ENCODE measurements around the gene PEPD.

Gene PEPD

DNA sequence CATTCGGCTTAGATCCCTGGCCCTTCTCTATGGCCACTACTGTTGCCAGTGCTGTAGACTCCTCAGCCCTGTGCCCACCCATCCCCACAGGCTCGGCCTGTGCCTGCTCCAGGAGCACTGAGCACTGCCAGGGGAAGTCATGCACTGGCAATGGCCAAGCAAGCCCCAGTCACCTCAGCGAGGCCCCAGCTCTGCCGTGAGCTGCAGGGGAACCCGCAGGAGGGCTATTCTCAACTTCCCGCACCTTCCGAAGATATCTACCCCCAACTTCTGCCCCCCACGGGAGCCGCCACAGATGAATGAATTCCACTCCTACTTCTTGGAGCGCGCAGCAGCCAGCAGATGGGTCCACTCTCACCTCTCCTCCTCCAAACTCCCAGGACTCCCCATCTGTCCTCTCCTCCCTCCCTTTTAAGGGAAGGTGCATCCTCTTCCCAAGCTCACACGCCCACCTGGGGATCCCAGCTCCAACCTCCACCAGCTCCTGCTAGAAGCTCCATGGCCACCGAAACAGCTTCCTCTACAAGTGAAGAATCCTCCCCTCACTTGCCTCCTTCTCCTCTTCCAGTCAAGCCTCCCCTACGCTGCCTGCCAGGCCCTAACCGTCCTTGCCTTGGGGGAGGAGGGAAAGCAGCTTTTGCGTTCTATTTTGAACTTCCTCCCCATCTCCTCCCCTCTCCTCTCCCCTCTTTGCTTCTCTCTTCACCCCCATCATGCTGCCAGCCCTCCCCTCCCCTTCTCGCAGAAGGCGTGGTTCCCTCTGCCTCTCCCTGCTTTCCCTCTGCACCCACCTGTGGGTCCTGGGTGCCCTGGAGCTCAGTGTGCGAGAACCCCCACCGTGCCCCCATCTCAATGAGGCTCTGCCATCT lies 52.2 kb downstream of the PEPD start:
- no peak overlapping the region for H3K27ac ChIP-seq (ENCODE audit: low read length)
- H3K4me3 ChIP-seq (ENCODE audit: low read length), result no peak overlapping the region
- no peaks in the 10 kb centered on the region for H3K36me3 ChIP-seq (replicated peaks; ENCODE audit: insufficient read depth, low read length)
- TF ChIP-seq EZH2phosphoT487 (IDR thresholded peaks at IDR 0.05; ENCODE audit: low read length), result no peak
- TF ChIP-seq EZH2 (optimal IDR thresholded peaks at IDR 0.05; ENCODE audit: low read depth, low read length), result no peak
- TF ChIP-seq, protein P1, sequence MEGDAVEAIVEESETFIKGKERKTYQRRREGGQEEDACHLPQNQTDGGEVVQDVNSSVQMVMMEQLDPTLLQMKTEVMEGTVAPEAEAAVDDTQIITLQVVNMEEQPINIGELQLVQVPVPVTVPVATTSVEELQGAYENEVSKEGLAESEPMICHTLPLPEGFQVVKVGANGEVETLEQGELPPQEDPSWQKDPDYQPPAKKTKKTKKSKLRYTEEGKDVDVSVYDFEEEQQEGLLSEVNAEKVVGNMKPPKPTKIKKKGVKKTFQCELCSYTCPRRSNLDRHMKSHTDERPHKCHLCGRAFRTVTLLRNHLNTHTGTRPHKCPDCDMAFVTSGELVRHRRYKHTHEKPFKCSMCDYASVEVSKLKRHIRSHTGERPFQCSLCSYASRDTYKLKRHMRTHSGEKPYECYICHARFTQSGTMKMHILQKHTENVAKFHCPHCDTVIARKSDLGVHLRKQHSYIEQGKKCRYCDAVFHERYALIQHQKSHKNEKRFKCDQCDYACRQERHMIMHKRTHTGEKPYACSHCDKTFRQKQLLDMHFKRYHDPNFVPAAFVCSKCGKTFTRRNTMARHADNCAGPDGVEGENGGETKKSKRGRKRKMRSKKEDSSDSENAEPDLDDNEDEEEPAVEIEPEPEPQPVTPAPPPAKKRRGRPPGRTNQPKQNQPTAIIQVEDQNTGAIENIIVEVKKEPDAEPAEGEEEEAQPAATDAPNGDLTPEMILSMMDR (IDR thresholded peaks at IDR 0.05; ENCODE audit: low read length), result no peak
- no peaks in the 10 kb centered on the region for H3K4me1 ChIP-seq (ENCODE audit: low read length)
- H3K9me3 ChIP-seq (replicated peaks; ENCODE audit: insufficient read depth, low read length), result no peaks in the 10 kb centered on the region
- H3K79me2 ChIP-seq (ENCODE audit: low read length), result no peaks in the 10 kb centered on the region
- no peak for DNase-seq
- H3F3A ChIP-seq (ENCODE audit: insufficient read depth, low read length), result no peaks in the 10 kb centered on the region
- no peak overlapping the region for H2AFZ ChIP-seq (ENCODE audit: low read length)
- H3K27me3 ChIP-seq (replicated peaks; ENCODE audit: insufficient read depth, low read length), result no peaks in the 10 kb centered on the region
- no peak overlapping the region for H3K9ac ChIP-seq (ENCODE audit: low read length)
- no peaks in the 10 kb centered on the region for H4K20me1 ChIP-seq (ENCODE audit: insufficient read depth, low read length)
- no peak overlapping the region for H3K4me2 ChIP-seq (ENCODE audit: low read depth, low read length)
- H3K9me2 ChIP-seq (replicated peaks; ENCODE audit: insufficient read depth, low read length), result no peaks in the 10 kb centered on the region

DNA sequence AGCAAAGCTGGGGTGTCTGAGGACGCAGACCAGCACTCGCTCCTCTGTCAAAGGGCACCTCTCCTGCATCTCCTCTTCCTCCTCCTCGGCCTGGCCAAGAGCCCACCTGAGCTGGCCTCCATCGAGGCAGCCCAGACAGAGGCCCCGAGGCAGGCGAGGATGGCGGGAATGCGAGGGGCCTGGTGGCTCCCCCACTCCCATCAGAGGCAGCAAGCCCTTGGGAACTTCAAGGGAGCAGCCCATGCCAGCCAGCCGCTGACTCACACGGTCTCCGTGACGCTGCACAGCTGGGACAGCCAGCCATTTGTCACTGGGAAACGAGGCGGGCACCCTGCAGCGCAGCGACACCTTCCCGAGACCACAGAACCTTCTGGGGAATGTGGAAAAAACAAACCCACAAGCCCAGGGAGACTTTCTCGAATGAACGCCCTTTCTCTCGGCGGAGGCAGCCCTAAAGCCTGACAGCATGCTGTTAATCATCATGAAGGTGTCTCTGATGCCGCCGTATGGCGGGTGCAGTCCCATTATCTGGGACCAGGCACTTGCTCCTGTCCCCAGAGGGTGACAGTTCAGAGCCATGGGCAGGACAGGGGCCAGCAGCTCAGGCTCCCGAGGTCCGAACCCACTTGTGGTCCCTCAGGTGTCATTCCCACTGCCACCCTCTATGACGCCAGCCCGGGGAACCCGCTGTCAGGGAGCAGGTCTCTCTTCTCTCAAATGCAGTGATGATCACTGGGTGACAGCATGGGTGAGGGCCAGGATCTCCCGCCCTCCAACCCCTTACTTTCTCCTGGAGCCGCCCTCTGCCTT lies 53.0 kb downstream of the PEPD start:
- no peak overlapping the region for H2AFZ ChIP-seq (ENCODE audit: low read length)
- H3K79me2 ChIP-seq (ENCODE audit: low read length), result no peaks in the 10 kb centered on the region
- no peak overlapping the region for H3K9ac ChIP-seq (ENCODE audit: low read length)
- no peaks in the 10 kb centered on the region for H3K4me1 ChIP-seq (ENCODE audit: low read length)
- TF ChIP-seq EZH2phosphoT487 (IDR thresholded peaks at IDR 0.05; ENCODE audit: low read length) (no peak), EZH2 (optimal IDR thresholded peaks at IDR 0.05; ENCODE audit: low read depth, low read length) (no peak)
- TF ChIP-seq, protein P1 (IDR thresholded peaks at IDR 0.05; ENCODE audit: low read length), result no peak
- H3K9me2 ChIP-seq (replicated peaks; ENCODE audit: insufficient read depth, low read length), result no peaks in the 10 kb centered on the region
- no peaks in the 10 kb centered on the region for H3K9me3 ChIP-seq (replicated peaks; ENCODE audit: insufficient read depth, low read length)
- no peak overlapping the region for H3K4me2 ChIP-seq (ENCODE audit: low read depth, low read length)
- no peak overlapping the region for H3K4me3 ChIP-seq (ENCODE audit: low read length)
- DNase-seq, result no peak
- H3F3A ChIP-seq (ENCODE audit: insufficient read depth, low read length), result no peaks in the 10 kb centered on the region
- H3K27ac ChIP-seq (ENCODE audit: low read length), result no peak overlapping the region
- H4K20me1 ChIP-seq (ENCODE audit: insufficient read depth, low read length), result no peaks in the 10 kb centered on the region
- H3K27me3 ChIP-seq (replicated peaks; ENCODE audit: insufficient read depth, low read length), result no peaks in the 10 kb centered on the region
- H3K36me3 ChIP-seq (replicated peaks; ENCODE audit: insufficient read depth, low read length), result no peaks in the 10 kb centered on the region

DNA sequence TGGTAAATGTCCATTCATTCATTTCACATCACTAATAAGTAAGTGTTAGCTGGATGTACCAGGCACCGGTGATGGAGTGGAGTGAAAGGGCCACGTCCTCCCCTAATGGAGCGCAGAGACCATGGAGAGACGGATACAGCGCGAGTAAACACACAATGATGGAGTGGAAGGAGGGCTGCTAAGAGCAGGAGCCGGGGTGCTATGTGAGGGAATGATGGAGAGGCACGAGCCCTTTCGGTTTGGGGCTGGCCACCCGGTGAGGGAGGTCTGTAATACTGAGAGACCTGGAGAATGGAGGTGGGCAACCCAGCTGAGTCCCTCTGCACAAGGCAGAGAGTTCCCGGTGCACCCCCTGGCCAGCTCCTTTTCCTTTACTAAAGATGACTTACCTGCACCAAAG lies 53.7 kb downstream of the PEPD start:
- DNase-seq, result no peak

More for the DNA sequence above, 53.7 kb downstream of the PEPD start:
- Histone ChIP-seq H3K27me3 (replicated peaks; ENCODE audit: insufficient read depth, low read length) (no peaks in the 10 kb centered on the region), H3K4me3 (ENCODE audit: low read length) (no peak overlapping the region), H3K27ac (ENCODE audit: low read length) (no peak overlapping the region), H3K36me3 (replicated peaks; ENCODE audit: insufficient read depth, low read length) (no peaks in the 10 kb centered on the region), H3K9me2 (replicated peaks; ENCODE audit: insufficient read depth, low read length) (no peaks in the 10 kb centered on the region), H3K4me1 (ENCODE audit: low read length) (no peaks in the 10 kb centered on the region), H3F3A (ENCODE audit: insufficient read depth, low read length) (no peaks in the 10 kb centered on the region), H2AFZ (ENCODE audit: low read length) (no peak overlapping the region), H3K9me3 (replicated peaks; ENCODE audit: insufficient read depth, low read length) (no peaks in the 10 kb centered on the region), H4K20me1 (ENCODE audit: insufficient read depth, low read length) (no peaks in the 10 kb centered on the region), H3K9ac (ENCODE audit: low read length) (no peak overlapping the region), H3K79me2 (ENCODE audit: low read length) (no peaks in the 10 kb centered on the region), H3K4me2 (ENCODE audit: low read depth, low read length) (no peak overlapping the region)
- TF ChIP-seq EZH2 (optimal IDR thresholded peaks at IDR 0.05; ENCODE audit: low read depth, low read length), result no peak
- TF ChIP-seq, protein P1 (IDR thresholded peaks at IDR 0.05; ENCODE audit: low read length), result no peak
